GM20000 (cell line): ENCODE measurements around the gene EP400.

ENCODE experiments used
- DNase-seq: peaks from one replicate; pipeline ENCODE4 v3.0.0; 2012; ENCODE audit warnings: low spot score
- TF ChIP-seq, protein P1 (sequence below): IDR thresholded peaks from 2 replicates; pipeline ENCODE4 v1.5.1; 2012; ENCODE audit warnings: mild to moderate bottlenecking, control low read depth; ENCODE audit errors: extremely low read depth, missing control alignments

Gene EP400

DNA sequence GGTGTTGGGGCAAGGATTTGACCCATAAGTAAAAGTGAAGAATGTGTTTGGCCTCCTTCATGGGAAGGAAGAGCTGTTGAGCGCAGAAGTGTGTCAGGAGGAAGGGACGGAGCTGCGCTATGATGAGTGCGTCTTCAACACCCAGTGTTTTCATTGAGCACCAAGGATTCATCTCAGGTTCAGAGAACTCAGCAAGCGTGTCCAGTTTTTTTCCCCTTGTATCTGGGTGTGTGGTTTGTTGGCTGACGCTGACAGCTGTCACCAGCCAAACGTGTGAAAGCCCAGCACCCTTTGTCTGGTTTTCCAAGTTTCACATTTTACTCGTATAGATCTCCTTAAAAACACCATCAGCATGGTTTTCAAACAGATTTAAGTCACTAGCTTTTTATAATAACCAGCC, 12.3 kb downstream of the EP400 start:
- TF ChIP-seq, protein P1, sequence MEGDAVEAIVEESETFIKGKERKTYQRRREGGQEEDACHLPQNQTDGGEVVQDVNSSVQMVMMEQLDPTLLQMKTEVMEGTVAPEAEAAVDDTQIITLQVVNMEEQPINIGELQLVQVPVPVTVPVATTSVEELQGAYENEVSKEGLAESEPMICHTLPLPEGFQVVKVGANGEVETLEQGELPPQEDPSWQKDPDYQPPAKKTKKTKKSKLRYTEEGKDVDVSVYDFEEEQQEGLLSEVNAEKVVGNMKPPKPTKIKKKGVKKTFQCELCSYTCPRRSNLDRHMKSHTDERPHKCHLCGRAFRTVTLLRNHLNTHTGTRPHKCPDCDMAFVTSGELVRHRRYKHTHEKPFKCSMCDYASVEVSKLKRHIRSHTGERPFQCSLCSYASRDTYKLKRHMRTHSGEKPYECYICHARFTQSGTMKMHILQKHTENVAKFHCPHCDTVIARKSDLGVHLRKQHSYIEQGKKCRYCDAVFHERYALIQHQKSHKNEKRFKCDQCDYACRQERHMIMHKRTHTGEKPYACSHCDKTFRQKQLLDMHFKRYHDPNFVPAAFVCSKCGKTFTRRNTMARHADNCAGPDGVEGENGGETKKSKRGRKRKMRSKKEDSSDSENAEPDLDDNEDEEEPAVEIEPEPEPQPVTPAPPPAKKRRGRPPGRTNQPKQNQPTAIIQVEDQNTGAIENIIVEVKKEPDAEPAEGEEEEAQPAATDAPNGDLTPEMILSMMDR, result no peak
- no peak for DNase-seq

DNA sequence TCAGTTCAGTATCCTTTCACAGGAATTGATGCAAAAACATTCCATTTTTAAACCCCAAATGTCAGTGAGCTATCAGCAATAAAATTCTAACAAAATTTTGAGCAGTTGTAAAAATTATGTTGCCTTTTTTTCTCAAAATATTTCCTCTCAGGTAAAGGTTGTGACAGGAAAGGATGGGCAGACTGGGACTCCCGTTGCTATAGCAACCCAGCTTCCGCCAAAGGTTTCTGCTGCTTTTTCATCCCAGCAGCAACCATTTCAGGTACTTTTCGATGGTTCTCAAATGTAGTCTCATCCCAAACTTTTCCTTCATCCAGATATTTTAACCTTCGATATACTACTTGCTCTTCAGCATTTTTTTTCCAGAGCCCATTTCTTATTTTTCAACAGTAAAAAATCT, 13.6 kb downstream of the EP400 start:
- TF ChIP-seq, protein P1, result no peak
- no peak for DNase-seq

DNA sequence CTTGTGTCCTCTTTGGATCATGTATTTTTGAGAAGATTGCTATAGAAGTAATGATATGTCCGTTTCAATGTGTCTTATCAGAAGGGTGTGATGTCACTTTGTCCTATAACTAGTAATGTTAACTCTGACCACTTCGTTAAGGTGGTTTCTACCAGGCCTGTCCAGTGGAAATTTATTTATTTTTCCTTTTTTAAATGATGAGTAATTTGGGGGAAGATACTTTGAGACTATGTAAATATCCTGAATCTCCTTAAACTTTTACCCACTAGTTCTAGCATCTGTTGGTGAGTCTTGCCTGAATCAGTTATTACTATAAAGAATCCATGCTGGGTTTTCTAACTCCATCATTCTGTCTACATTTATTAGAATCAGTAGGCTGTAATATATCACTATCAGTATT, 15.3 kb downstream of the EP400 start:
- DNase-seq, result no peak
- TF ChIP-seq, protein P1, result no peak

DNA sequence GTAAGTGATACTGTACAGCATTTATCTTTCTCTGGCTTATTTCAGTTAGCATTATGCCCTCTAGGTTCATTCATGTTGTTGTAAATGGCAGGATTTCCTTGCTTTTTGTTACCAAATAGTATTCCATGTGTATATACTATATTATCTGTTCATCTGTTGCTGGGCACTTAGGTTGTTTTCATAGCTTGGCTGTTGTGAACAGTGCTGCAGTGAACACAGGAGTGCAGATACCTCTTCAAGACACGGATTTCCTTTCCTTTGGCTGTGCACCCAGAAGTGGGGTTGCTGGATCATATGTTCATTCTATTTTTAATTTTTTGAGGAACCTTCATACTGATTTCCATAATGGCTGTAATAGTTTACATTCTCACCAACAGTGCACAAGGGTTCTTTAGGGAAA, 21.5 kb downstream of the EP400 start:
- DNase-seq, result no peak
- TF ChIP-seq, protein P1, result no peak

DNA sequence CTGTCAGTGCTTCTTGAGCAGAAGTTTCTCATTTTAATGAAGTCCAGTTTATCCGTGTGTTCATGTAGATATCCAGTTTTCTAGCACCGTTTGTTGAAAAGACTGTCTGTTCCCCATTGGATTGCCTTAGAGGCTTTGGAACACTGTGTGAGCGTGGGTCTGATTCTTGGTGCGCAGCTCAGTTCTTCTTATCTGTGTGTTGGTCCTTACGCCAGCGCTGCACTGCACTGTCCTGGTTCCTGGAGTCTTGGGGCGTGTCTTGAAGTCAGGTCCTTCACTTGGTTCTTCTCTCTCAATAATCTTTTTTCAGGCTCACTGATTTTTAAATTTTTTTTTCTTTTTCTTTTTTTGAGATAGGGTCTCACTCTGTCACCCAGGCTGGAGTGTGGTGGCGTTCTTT, 25.5 kb downstream of the EP400 start:
- no peak for DNase-seq
- TF ChIP-seq, protein P1, result no peak

DNA sequence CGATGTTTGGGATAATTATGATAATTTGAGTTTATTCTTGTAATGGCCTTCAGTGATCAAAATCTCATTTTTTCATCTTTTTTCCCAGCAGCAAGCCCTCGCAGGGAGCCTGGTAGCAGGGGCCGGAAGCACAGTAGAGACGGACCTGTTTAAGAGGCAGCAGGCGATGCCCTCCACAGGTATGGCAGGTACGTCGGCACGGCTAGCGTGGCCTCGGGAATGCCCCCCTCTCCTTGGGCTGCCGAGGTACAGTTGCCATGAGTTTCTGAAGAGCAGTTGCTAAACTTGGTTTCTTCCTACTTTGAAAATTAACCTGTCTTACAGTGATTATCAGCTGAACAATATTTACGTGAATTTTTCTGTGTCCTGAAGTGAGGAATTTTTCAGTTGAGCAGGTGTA, 29.9 kb downstream of the EP400 start:
- DNase-seq, result no peak
- TF ChIP-seq, protein P1, result no peak

DNA sequence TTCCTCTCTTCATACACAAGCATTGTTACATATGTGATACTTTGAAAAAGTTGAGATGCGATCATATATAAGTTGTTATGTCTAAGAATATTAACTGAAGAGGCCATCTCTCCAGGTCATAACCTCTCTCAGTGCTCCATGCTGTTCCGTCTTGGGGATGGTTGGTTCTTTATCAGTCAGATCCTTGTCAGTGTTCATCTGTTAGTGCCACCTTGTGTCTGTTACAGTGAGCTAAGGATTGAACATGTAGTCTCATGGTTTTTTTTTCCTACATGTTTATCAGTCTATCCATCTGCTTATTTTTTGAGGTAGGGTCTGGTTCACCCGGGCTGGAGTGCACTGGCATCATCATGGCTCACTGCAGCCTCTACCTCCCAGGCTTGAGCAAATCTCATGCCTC, 30.5 kb downstream of the EP400 start:
- no peak for DNase-seq
- TF ChIP-seq, protein P1, result no peak
